HCT116 (cell line): ENCODE data around the gene DIP2C. TPM values are rescaled to one million over a fixed set of nuclear protein-coding genes. Genes with fewer than 3 reads are reported as not detected.

Experiments
- ATAC-seq: fragments of 200-7000 bp; cut with Tn5 transposase; 2 replicates; pipeline ENCODE4 v1.9.1; 2020; ENCODE audit warnings: mild to moderate bottlenecking, moderate library complexity
- BruUV-seq: library from RNA; stranded (reverse); fragments of 400-500 nt; replicated peaks from 2 replicates; lab custom pipeline; 2021; lab: Mats Ljungman, UMichigan
- CTCF ChIA-PET: fragments of 300-600 bp; sonication (Branson Sonifier 250); formaldehyde crosslinking; loops from one replicate; lab custom pipeline; 2021; ENCODE audit warnings: antibody characterized with exemption; lab: Charles Lee
- POLR2A ChIA-PET: fragments of 300-600, 350-600 bp; sonication (Branson Sonifier 250); formaldehyde crosslinking; loops from one replicate; lab custom pipeline; 2021; ENCODE audit warnings: antibody characterized with exemption; lab: Charles Lee
- RAD21 ChIA-PET, 2 experiments: fragments of 300-600 bp; sonication (Branson Sonifier 250); formaldehyde crosslinking; loops; one replicate each; lab custom pipeline; 2023; ENCODE audit warnings: low total read pairs in 2 of 2; ENCODE audit not compliant: uncharacterized antibody in 2 of 2, unreplicated experiment in 2 of 2, low non-redundant PET in 1 of 2; lab: Charles Lee
- DNase-seq: peaks from one replicate; pipeline ENCODE4 v3.0.0-alpha.2; 2010; ENCODE audit warnings: low read depth, low spot score
- H2AFZ ChIP-seq: fragments of 200-600 bp; shearing (Covaris generic), sonication (generic); 2 replicates; pipeline ENCODE4 v1.6.1; 2017; ENCODE audit warnings: low read depth, mixed run types, mixed read lengths, antibody characterized with exemption, low read length; ENCODE audit not compliant: poor library complexity, severe bottlenecking
- H3K27ac ChIP-seq: 2 replicates; pipeline ENCODE4 v1.5.1; 2012; ENCODE audit warnings: low read depth, low read length
- H3K27me3 ChIP-seq: fragments of 200-600 bp; sonication (generic); 2 replicates; pipeline ENCODE4 v1.6.1; 2016; ENCODE audit warnings: mixed run types, low read length, mixed read lengths; ENCODE audit not compliant: insufficient read depth
- H3K36me3 ChIP-seq, 2 experiments: fragments of 200-500 bp in 1 of 2; fragments of 200-600 bp in 1 of 2; sonication (Bioruptor generic) in 1 of 2; sonication (generic) in 1 of 2; 2 replicates each; pipeline versions ENCODE4 v1.5.1 to v1.6.1; 2014 to 2016; ENCODE audit warnings: low read length in 2 of 2, inconsistent platforms in 1 of 2, mixed read lengths in 1 of 2, mixed run types in 1 of 2; ENCODE audit not compliant: insufficient read depth in 2 of 2, control insufficient read depth in 1 of 2
- H3K4me1 ChIP-seq, 2 experiments: fragments of 200-600 bp in 1 of 2; sonication (generic) in 1 of 2; 2 replicates each; pipeline versions ENCODE4 v1.5.1 to v1.6.1; 2012 to 2017; ENCODE audit warnings: low read length in 2 of 2, inconsistent platforms in 1 of 2, mild to moderate bottlenecking in 1 of 2, mixed read lengths in 1 of 2, mixed run types in 1 of 2, moderate library complexity in 1 of 2; ENCODE audit not compliant: insufficient read depth in 2 of 2, control insufficient read depth in 1 of 2
- H3K4me2 ChIP-seq: fragments of 200-600 bp; sonication (generic); 2 replicates; pipeline ENCODE4 v1.6.1; 2017; ENCODE audit warnings: mixed run types, low read length, mixed read lengths
- H3K4me3 ChIP-seq, 2 experiments: fragments of 200-600 bp in 1 of 2; sonication (generic) in 1 of 2; replicated peaks in 1 of 2; 2 replicates each; pipeline ENCODE4 v1.5.1; 2011 to 2016; ENCODE audit warnings: low read length in 2 of 2, control low read depth in 1 of 2, low read depth in 1 of 2, mild to moderate bottlenecking in 1 of 2, mixed read lengths in 1 of 2, mixed run types in 1 of 2
- H3K79me2 ChIP-seq: fragments of 200-600 bp; sonication (generic); 2 replicates; pipeline ENCODE4 v1.6.1; 2017; ENCODE audit warnings: mild to moderate bottlenecking, mixed run types, low read length, moderate library complexity, mixed read lengths; ENCODE audit not compliant: insufficient read depth
- H3K9ac ChIP-seq: fragments of 200-600 bp; sonication (generic); 2 replicates; pipeline ENCODE4 v1.6.1; 2016; ENCODE audit warnings: low read length, mixed read lengths
- H3K9me2 ChIP-seq: fragments of 200-600 bp; sonication (generic), shearing (Covaris generic); 2 replicates; pipeline ENCODE4 v1.6.1; 2017; ENCODE audit warnings: mixed run types, mild to moderate bottlenecking, moderate library complexity; ENCODE audit not compliant: insufficient read depth
- H3K9me3 ChIP-seq, 2 experiments: fragments of 200-500 bp in 1 of 2; fragments of 200-600 bp in 1 of 2; sonication (Bioruptor generic) in 1 of 2; sonication (generic) in 1 of 2; 2 replicates each; pipeline ENCODE4 v1.6.1; 2014 to 2017; ENCODE audit warnings: low read length in 2 of 2, mixed read lengths in 2 of 2, inconsistent platforms in 1 of 2, low read depth in 1 of 2, mild to moderate bottlenecking in 1 of 2, mixed run types in 1 of 2, moderate library complexity in 1 of 2; ENCODE audit not compliant: control insufficient read depth in 1 of 2, insufficient read depth in 1 of 2
- H4K20me1 ChIP-seq: fragments of 200-600 bp; sonication (generic), shearing (Covaris generic); 2 replicates; pipeline ENCODE4 v1.6.1; 2017; ENCODE audit warnings: mixed run types, mild to moderate bottlenecking, moderate library complexity; ENCODE audit not compliant: insufficient read depth
- EGR1 ChIP-seq: IDR thresholded peaks from 2 replicates; pipeline ENCODE4 v1.6.1; 2012; ENCODE audit warnings: low read depth
- ELF1 ChIP-seq: IDR thresholded peaks from 2 replicates; pipeline ENCODE4 v1.6.1; 2012; ENCODE audit warnings: low read depth, borderline replicate concordance
- MAX ChIP-seq: IDR thresholded peaks from 2 replicates; pipeline ENCODE4 v1.6.1; 2012
- POLR2A ChIP-seq: IDR thresholded peaks from 2 replicates; pipeline ENCODE4 v1.7.0; 2011; ENCODE audit warnings: borderline replicate concordance; ENCODE audit not compliant: insufficient read depth, insufficient read length; ENCODE audit errors: extremely low read depth
- POLR2AphosphoS5 ChIP-seq: IDR thresholded peaks from 2 replicates; pipeline ENCODE4 v1.6.1; 2011; ENCODE audit warnings: mild to moderate bottlenecking, low read depth, low read length, moderate library complexity
- REST ChIP-seq: IDR thresholded peaks from 2 replicates; pipeline ENCODE4 v1.6.1; 2012; ENCODE audit warnings: low read depth
- SIN3A ChIP-seq: IDR thresholded peaks from 2 replicates; pipeline ENCODE4 v1.6.1; 2012; ENCODE audit warnings: low read depth
- SP1 ChIP-seq: IDR thresholded peaks from 2 replicates; pipeline ENCODE4 v1.6.1; 2012; ENCODE audit warnings: low read depth
- TCF7L2 ChIP-seq: IDR thresholded peaks from 2 replicates; pipeline ENCODE4 v1.7.0; 2011; ENCODE audit warnings: borderline replicate concordance, inconsistent platforms; ENCODE audit not compliant: insufficient read depth, insufficient read length; ENCODE audit errors: extremely low read depth
- ZNF274 ChIP-seq: fragments of 200-500 bp; sonication (Bioruptor generic); IDR thresholded peaks from 2 replicates; pipeline ENCODE4 v1.6.1; 2014; ENCODE audit warnings: mild to moderate bottlenecking, low read depth, low read length, inconsistent platforms
- intact Hi-C: fragments of 100-400 bp; cut with micrococcal nuclease; formaldehyde crosslinking; loops from 2 replicates; pipeline ENCODE4 v1.10.0; 2022
- total RNA-seq: library from RNA; stranded (reverse); gene quantifications from one replicate; pipeline ENCODE4 v1.2.1, GENCODE V29; 2021; ENCODE audit not compliant: unreplicated experiment

DIP2C gene
- total RNA-seq, 1 experiment from 2014 or later = 15.4 TPM

DNA sequence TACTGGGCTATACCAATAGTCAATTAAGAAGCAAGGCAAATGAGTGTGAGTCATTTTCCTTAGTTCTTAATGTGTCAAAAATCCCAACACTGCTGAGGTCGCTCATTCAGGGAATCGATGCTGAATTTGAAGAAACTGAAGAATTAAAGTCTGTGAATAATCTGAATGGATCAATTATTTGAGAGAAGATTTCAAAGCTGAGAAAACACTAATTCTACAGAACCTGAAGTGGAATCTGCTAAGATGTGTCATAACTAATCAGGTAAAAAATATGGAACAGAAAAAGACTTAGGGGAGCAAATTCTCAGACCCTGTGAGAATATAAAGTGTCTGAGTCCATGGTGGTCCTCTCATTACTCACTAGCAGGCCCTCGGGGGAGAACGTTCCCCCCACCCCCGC is 125.6 kb downstream of the DIP2C start (continued):
- TF ChIP-seq REST = no peak
- TF ChIP-seq SIN3A = no peak

GRCh38 chr10:562142-562541 is 127.3 kb downstream of the DIP2C start:
- ATAC-seq (no peak), DNase-seq (no peak)
- H3K9me2 ChIP-seq = no peaks in the 10 kb centered on the region
- no peaks in the 10 kb centered on the region for H3K27me3 ChIP-seq
- H3K9ac ChIP-seq = no peak overlapping the region
- no peaks in the 10 kb centered on the region for H3K36me3 ChIP-seq
- BruUV-seq = no TSS peak
- TF ChIP-seq ZNF274 (no peak), MAX (no peak), TCF7L2 (no peak), POLR2A (no peak), POLR2AphosphoS5 (no peak), ELF1 (no peak), SIN3A (no peak), SP1 (no peak), EGR1 (no peak)
- CTCF ChIA-PET = no interaction called here
- H3K4me1 ChIP-seq = peaks cover 0 to 3% of the 10 kb centered on the region in 2 experiments; a peak in 1 of 4 replicates
- intact Hi-C loops = no loop called here
- H3K79me2 ChIP-seq = no peaks in the 10 kb centered on the region
- H4K20me1 ChIP-seq = no peaks in the 10 kb centered on the region
- no peak overlapping the region for H3K4me2 ChIP-seq
- no peak overlapping the region for H2AFZ ChIP-seq
- POLR2A ChIA-PET = no interaction called here
- RAD21 ChIA-PET = no interaction called here
- H3K27ac ChIP-seq = no peak overlapping the region
- H3K9me3 ChIP-seq = no peaks in the 10 kb centered on the region
- H3K4me3 ChIP-seq = no peak overlapping the region
